H9 (cell line): ENCODE data around the gene SLC5A7. TPM values are rescaled to one million over a fixed set of nuclear protein-coding genes. Genes with fewer than 3 reads are reported as not detected.

Experiments
- DNase-seq: peaks from one replicate; pipeline ENCODE4 v3.0.0-alpha.2; 2017
- H2AFZ ChIP-seq: one replicate; pipeline ENCODE4 v1.6.1; 2013; ENCODE audit warnings: mild to moderate bottlenecking, low read length, control low read depth, moderate library complexity
- H2AK5ac ChIP-seq: 2 replicates; pipeline ENCODE4 v1.6.1; 2013; ENCODE audit warnings: low read length, control low read depth, mixed read lengths; ENCODE audit not compliant: insufficient read length
- H2BK120ac ChIP-seq: one replicate; pipeline ENCODE4 v1.6.1; 2013; ENCODE audit warnings: low read depth, mild to moderate bottlenecking, low read length, control low read depth, inconsistent platforms; ENCODE audit not compliant: poor library complexity, severe bottlenecking
- H2BK12ac ChIP-seq: 2 replicates; pipeline ENCODE4 v1.6.1; 2013; ENCODE audit warnings: low read length, control low read depth, mixed read lengths, low read depth; ENCODE audit not compliant: insufficient read length
- H2BK15ac ChIP-seq: 2 replicates; pipeline ENCODE4 v1.6.1; 2013; ENCODE audit warnings: low read depth, low read length, control low read depth
- H2BK20ac ChIP-seq: one replicate; pipeline ENCODE4 v1.6.1; 2013; ENCODE audit warnings: low read depth, mild to moderate bottlenecking, low read length, control low read depth, inconsistent platforms; ENCODE audit not compliant: poor library complexity, severe bottlenecking
- H2BK5ac ChIP-seq: 2 replicates; pipeline ENCODE4 v1.6.1; 2013; ENCODE audit warnings: low read length, control low read depth, mixed read lengths; ENCODE audit not compliant: insufficient read length
- H3K14ac ChIP-seq: 2 replicates; pipeline ENCODE4 v1.6.1; 2013; ENCODE audit warnings: low read length, control low read depth; ENCODE audit not compliant: insufficient read depth
- H3K18ac ChIP-seq: 2 replicates; pipeline ENCODE4 v1.6.1; 2013; ENCODE audit warnings: low read depth, mild to moderate bottlenecking, mixed read lengths, low read length, control low read depth; ENCODE audit not compliant: insufficient read length
- H3K23ac ChIP-seq: 2 replicates; pipeline ENCODE4 v1.6.1; 2013; ENCODE audit warnings: low read length, control low read depth, mixed read lengths, low read depth; ENCODE audit not compliant: insufficient read length
- H3K23me2 ChIP-seq: 2 replicates; pipeline ENCODE4 v1.6.1; 2013; ENCODE audit warnings: low read depth, mild to moderate bottlenecking, mixed read lengths, low read length, control low read depth; ENCODE audit not compliant: insufficient read length, poor library complexity, severe bottlenecking
- H3K27ac ChIP-seq: 2 replicates; pipeline ENCODE4 v1.5.1; 2013; ENCODE audit warnings: low read length, control low read depth, mixed read lengths, low read depth; ENCODE audit not compliant: insufficient read length
- H3K27me3 ChIP-seq: 2 replicates; pipeline ENCODE4 v1.6.1; 2013; ENCODE audit warnings: low read length, control low read depth, inconsistent platforms; ENCODE audit not compliant: insufficient read depth
- H3K4ac ChIP-seq: 2 replicates; pipeline ENCODE4 v1.6.1; 2013; ENCODE audit warnings: low read depth, mild to moderate bottlenecking, control low read depth, inconsistent platforms, low read length, moderate library complexity
- H3K4me1 ChIP-seq: 2 replicates; pipeline ENCODE4 v1.6.1; 2013; ENCODE audit warnings: low read length, control low read depth, inconsistent platforms; ENCODE audit not compliant: insufficient read depth
- H3K4me2 ChIP-seq: 2 replicates; pipeline ENCODE4 v1.6.1; 2013; ENCODE audit warnings: low read length, control low read depth, mixed read lengths; ENCODE audit not compliant: insufficient read length, insufficient read depth
- H3K56ac ChIP-seq: 2 replicates; pipeline ENCODE4 v1.6.1; 2013; ENCODE audit warnings: low read depth, mild to moderate bottlenecking, mixed read lengths, low read length, control low read depth; ENCODE audit not compliant: insufficient read length
- H3K79me1 ChIP-seq: 2 replicates; pipeline ENCODE4 v1.6.1; 2013; ENCODE audit warnings: low read depth, mild to moderate bottlenecking, moderate library complexity, low read length, control low read depth, inconsistent platforms; ENCODE audit not compliant: insufficient read depth, poor library complexity, severe bottlenecking
- H3K79me2 ChIP-seq: 2 replicates; pipeline ENCODE4 v1.6.1; 2013; ENCODE audit warnings: low read length, control low read depth, inconsistent platforms; ENCODE audit not compliant: insufficient read depth
- H3K9ac ChIP-seq: 2 replicates; pipeline ENCODE4 v1.6.1; 2013; ENCODE audit warnings: low read length, control low read depth, mixed read lengths; ENCODE audit not compliant: insufficient read length; ENCODE audit errors: extremely low read depth
- H3K9me3 ChIP-seq: one replicate; pipeline ENCODE4 v1.6.1; 2013; ENCODE audit warnings: low read depth, low read length, inconsistent platforms; ENCODE audit not compliant: control insufficient read depth
- H3T11ph ChIP-seq: one replicate; pipeline ENCODE4 v1.6.1; 2013; ENCODE audit warnings: mild to moderate bottlenecking, low read length, control low read depth, inconsistent platforms
- H4K20me1 ChIP-seq: one replicate; pipeline ENCODE4 v1.6.1; 2013; ENCODE audit not compliant: control insufficient read depth, insufficient read length, insufficient read depth
- H4K5ac ChIP-seq: 2 replicates; pipeline ENCODE4 v1.6.1; 2013; ENCODE audit warnings: low read depth, mild to moderate bottlenecking, mixed read lengths, low read length, control low read depth; ENCODE audit not compliant: insufficient read length
- H4K8ac ChIP-seq: replicated peaks from 2 replicates; pipeline ENCODE4 v1.6.1; 2013; ENCODE audit warnings: low read length, control low read depth, mixed read lengths, low read depth; ENCODE audit not compliant: insufficient read length
- H4K91ac ChIP-seq: 2 replicates; pipeline ENCODE4 v1.6.1; 2013; ENCODE audit warnings: low read depth, mild to moderate bottlenecking, moderate library complexity, mixed read lengths, low read length, control low read depth; ENCODE audit not compliant: insufficient read length
- H3K27ac Mint-ChIP-seq, 3 experiments: 2 replicates in 2 of 3; 3 replicates in 1 of 3; pipeline ENCODE4 v1.8.0; 2020 to 2021; ENCODE audit warnings: mixed read lengths in 3 of 3, mild to moderate bottlenecking in 1 of 3, moderate library complexity in 1 of 3
- H3K27me3 Mint-ChIP-seq: 2 replicates; pipeline ENCODE4 v1.8.0; 2021; ENCODE audit warnings: low read depth, mild to moderate bottlenecking, moderate library complexity, mixed read lengths
- H3K36me3 Mint-ChIP-seq, 3 experiments: 2 replicates in 2 of 3; 3 replicates in 1 of 3; pipeline ENCODE4 v1.8.0; 2020 to 2021; ENCODE audit warnings: low read depth in 3 of 3, mixed read lengths in 3 of 3; ENCODE audit not compliant: insufficient read depth in 1 of 3
- H3K4me1 Mint-ChIP-seq, 2 experiments: 2 replicates each; pipeline ENCODE4 v1.8.0; 2020; ENCODE audit warnings: mixed read lengths in 2 of 2
- H3K4me3 Mint-ChIP-seq, 2 experiments: 2 replicates in 1 of 2; 3 replicates in 1 of 2; pipeline ENCODE4 v1.8.0; 2020 to 2021; ENCODE audit warnings: mild to moderate bottlenecking in 2 of 2, mixed read lengths in 2 of 2, moderate library complexity in 1 of 2
- H3K9me3 Mint-ChIP-seq, 2 experiments: 2 replicates in 1 of 2; 3 replicates in 1 of 2; pipeline ENCODE4 v1.8.0; 2020; ENCODE audit warnings: mild to moderate bottlenecking in 2 of 2, mixed read lengths in 2 of 2, moderate library complexity in 1 of 2
- CTCF ChIP-seq: fragments of 200-600 bp; sonication (generic); conservative IDR thresholded peaks from 3 replicates; pipeline ENCODE4 v1.8.0; 2021; ENCODE audit warnings: antibody characterized with exemption, mild to moderate bottlenecking
- WGBS: extraction: QIAGEN DNeasy Blood & Tissue Kit; methylation state at CpG from one replicate; pipeline ENCODE4 v1.1.7; 2013; ENCODE audit warnings: missing lambda C conversion rate, low lambda C conversion rate, mixed read lengths; ENCODE audit not compliant: insufficient read length; ENCODE audit errors: extremely low coverage; 5-methylcytosine and 5-hydroxymethylcytosine counted together
- total RNA-seq: library from RNA; stranded (reverse); gene quantifications from 2 replicates; pipeline ENCODE4 v1.2.1, GENCODE V29; 2021

The SLC5A7 gene
- total RNA-seq, 1 experiment from 2014 or later, result 0.11 TPM

- peaks cover 10% of the 10 kb centered on the region for H3K23me2 ChIP-seq
- H3K4ac ChIP-seq, result no peak overlapping the region
- H3K56ac ChIP-seq, result no peak overlapping the region
- Mint-ChIP-seq H3K36me3 (no peaks in the 10 kb centered on the region), H3K9me3 (no peaks in the 10 kb centered on the region), H3K4me3 (no peak overlapping the region), H3K27ac (no peak overlapping the region), H3K4me1 (peaks cover 3 to 4% of the 10 kb centered on the region in 2 experiments), H3K27me3 (peaks cover 46% of the 10 kb centered on the region)
- H3K18ac ChIP-seq, result no peak overlapping the region
- no peak for DNase-seq
- no peak overlapping the region for H4K91ac ChIP-seq
- no peak overlapping the region for H4K8ac ChIP-seq
- H2BK15ac ChIP-seq, result no peak overlapping the region
- no peaks in the 10 kb centered on the region for H4K20me1 ChIP-seq
- H3K79me2 ChIP-seq, result no peaks in the 10 kb centered on the region
- H2BK120ac ChIP-seq, result no peak overlapping the region
- H3K79me1 ChIP-seq, result no peaks in the 10 kb centered on the region
- WGBS, result no CpG with 5 or more reads among the region's 6 CpGs
- H3T11ph ChIP-seq, result no peak overlapping the region
- H3K14ac ChIP-seq, result no peak overlapping the region
- H2BK12ac ChIP-seq, result no peak overlapping the region
- no peak overlapping the region for H4K5ac ChIP-seq
- no peaks in the 10 kb centered on the region for H3K4me1 ChIP-seq
- H3K27ac ChIP-seq, result no peak overlapping the region
- H3K23ac ChIP-seq, result no peak overlapping the region
- peaks cover 2% of the 10 kb centered on the region; the same call in 1 of the 2 replicates for H3K27me3 ChIP-seq
- H2BK20ac ChIP-seq, result no peak overlapping the region
- no peak overlapping the region for H2AFZ ChIP-seq
- no peak overlapping the region for H3K9ac ChIP-seq
- no peak for TF ChIP-seq CTCF
- H2AK5ac ChIP-seq, result no peak overlapping the region
- H3K9me3 ChIP-seq, result no peaks in the 10 kb centered on the region
- H3K4me2 ChIP-seq, result no peak overlapping the region
- no peak overlapping the region for H2BK5ac ChIP-seq
Observed at GRCh38 chr2:107989445-107989844, 3.1 kb downstream of the SLC5A7 start.
